Neuronal stem cell (in vitro differentiated cells): ENCODE measurements around the gene XPNPEP2. TPM values are rescaled to one million over a fixed set of nuclear protein-coding genes. Genes with fewer than 3 reads are reported as not detected.

Source experiments
- DNase-seq: peaks from one replicate; pipeline ENCODE4 v3.0.0-alpha.2; 2013; ENCODE audit warnings: low spot score
- H2AFZ ChIP-seq: one replicate; pipeline ENCODE4 v1.6.1; 2013; ENCODE audit warnings: mild to moderate bottlenecking, low read length, inconsistent platforms
- H2AK5ac ChIP-seq: 2 replicates; pipeline ENCODE4 v1.6.1; 2013; ENCODE audit warnings: low read depth, mild to moderate bottlenecking, inconsistent platforms, low read length, moderate library complexity, mixed read lengths
- H2BK120ac ChIP-seq: 2 replicates; pipeline ENCODE4 v1.6.1; 2013; ENCODE audit warnings: low read depth, mild to moderate bottlenecking, inconsistent platforms, low read length, moderate library complexity, mixed read lengths
- H2BK12ac ChIP-seq: one replicate; pipeline ENCODE4 v1.6.1; 2013; ENCODE audit warnings: low read length, inconsistent platforms
- H2BK15ac ChIP-seq: 2 replicates; pipeline ENCODE4 v1.6.1; 2013; ENCODE audit warnings: mild to moderate bottlenecking, low read length, inconsistent platforms, mixed read lengths
- H2BK5ac ChIP-seq: one replicate; pipeline ENCODE4 v1.6.1; 2013; ENCODE audit warnings: inconsistent platforms, mild to moderate bottlenecking, low read length, moderate library complexity
- H3K14ac ChIP-seq: one replicate; pipeline ENCODE4 v1.6.1; 2013; ENCODE audit warnings: low read length, inconsistent platforms
- H3K18ac ChIP-seq: 2 replicates; pipeline ENCODE4 v1.6.1; 2013; ENCODE audit warnings: low read length, inconsistent platforms
- H3K23ac ChIP-seq: 2 replicates; pipeline ENCODE4 v1.6.1; 2013; ENCODE audit warnings: low read depth, mild to moderate bottlenecking, mixed read lengths, low read length, inconsistent platforms; ENCODE audit not compliant: poor library complexity
- H3K27ac ChIP-seq: replicated peaks from 3 replicates; pipeline ENCODE4 v1.5.1; 2013; ENCODE audit warnings: low read length, inconsistent platforms
- H3K27me3 ChIP-seq, 3 experiments: 2 replicates each; pipeline ENCODE4 v1.6.1; 2013; ENCODE audit warnings: low read length in 3 of 3, mild to moderate bottlenecking in 2 of 3, inconsistent platforms in 1 of 3, low read depth in 1 of 3, mixed read lengths in 1 of 3, moderate library complexity in 1 of 3; ENCODE audit not compliant: control insufficient read depth in 3 of 3, insufficient read depth in 3 of 3
- H3K36me3 ChIP-seq, 2 donors: replicated peaks in 1 of 2; 2 replicates each; pipeline ENCODE4 v1.6.1; 2013; ENCODE audit warnings: low read length in 2 of 2; ENCODE audit not compliant: control insufficient read depth in 2 of 2, insufficient read depth in 2 of 2
- H3K4ac ChIP-seq: 2 replicates; pipeline ENCODE4 v1.6.1; 2013; ENCODE audit warnings: inconsistent platforms, mild to moderate bottlenecking, low read length, moderate library complexity
- H3K4me1 ChIP-seq, 2 donors: 1 replicate in 1 of 2; 2 replicates in 1 of 2; pipeline ENCODE4 v1.6.1; 2013; ENCODE audit warnings: low read length in 2 of 2, low read depth in 1 of 2; ENCODE audit not compliant: control insufficient read depth in 2 of 2, insufficient read depth in 1 of 2
- H3K4me2 ChIP-seq: one replicate; pipeline ENCODE4 v1.6.1; 2013; ENCODE audit warnings: mild to moderate bottlenecking, low read length, inconsistent platforms; ENCODE audit not compliant: insufficient read depth, poor library complexity, severe bottlenecking
- H3K4me3 ChIP-seq, 2 donors: 2 replicates each; pipeline ENCODE4 v1.5.1; 2013; ENCODE audit warnings: low read length in 2 of 2, mild to moderate bottlenecking in 2 of 2, inconsistent platforms in 1 of 2, moderate library complexity in 1 of 2
- H3K79me1 ChIP-seq: one replicate; pipeline ENCODE4 v1.6.1; 2013; ENCODE audit warnings: low read depth, mild to moderate bottlenecking, inconsistent platforms, low read length, moderate library complexity
- H3K9ac ChIP-seq: one replicate; pipeline ENCODE4 v1.6.1; 2013; ENCODE audit warnings: mild to moderate bottlenecking, low read depth, low read length, inconsistent platforms; ENCODE audit not compliant: poor library complexity
- H3K9me3 ChIP-seq, 2 donors: replicated peaks in 1 of 2; 2 replicates each; pipeline versions ENCODE3 to v1.6.1; 2013; ENCODE audit warnings: low read length in 2 of 2, mild to moderate bottlenecking in 2 of 2, inconsistent platforms in 1 of 2, low read depth in 1 of 2, mixed read lengths in 1 of 2, moderate library complexity in 1 of 2; ENCODE audit not compliant: control insufficient read depth in 2 of 2, insufficient read depth in 1 of 2
- H4K8ac ChIP-seq: one replicate; pipeline ENCODE4 v1.6.1; 2013; ENCODE audit warnings: low read depth, mild to moderate bottlenecking, inconsistent platforms, low read length, moderate library complexity
- H4K91ac ChIP-seq: one replicate; pipeline ENCODE4 v1.6.1; 2013; ENCODE audit warnings: low read length, low read depth, mild to moderate bottlenecking, inconsistent platforms; ENCODE audit not compliant: poor library complexity
- WGBS, 2 donors: extraction: QIAGEN DNeasy Blood & Tissue Kit; methylation state at CpG; one replicate each; pipeline ENCODE4 v1.1.7; 2013; ENCODE audit warnings: missing lambda C conversion rate in 2 of 2, mixed read lengths in 1 of 2; ENCODE audit not compliant: insufficient read length in 2 of 2, insufficient replicate concordance in 1 of 2; ENCODE audit errors: extremely low coverage in 2 of 2; 5-methylcytosine and 5-hydroxymethylcytosine counted together
- polyA plus RNA-seq, 2 experiments: library from polyadenylated mRNA; stranded (reverse); fragments of 200-250 nt; gene quantifications; one replicate each; pipeline ENCODE4 v1.2.3, GENCODE V29; 2013

XPNPEP2 gene, protein sequence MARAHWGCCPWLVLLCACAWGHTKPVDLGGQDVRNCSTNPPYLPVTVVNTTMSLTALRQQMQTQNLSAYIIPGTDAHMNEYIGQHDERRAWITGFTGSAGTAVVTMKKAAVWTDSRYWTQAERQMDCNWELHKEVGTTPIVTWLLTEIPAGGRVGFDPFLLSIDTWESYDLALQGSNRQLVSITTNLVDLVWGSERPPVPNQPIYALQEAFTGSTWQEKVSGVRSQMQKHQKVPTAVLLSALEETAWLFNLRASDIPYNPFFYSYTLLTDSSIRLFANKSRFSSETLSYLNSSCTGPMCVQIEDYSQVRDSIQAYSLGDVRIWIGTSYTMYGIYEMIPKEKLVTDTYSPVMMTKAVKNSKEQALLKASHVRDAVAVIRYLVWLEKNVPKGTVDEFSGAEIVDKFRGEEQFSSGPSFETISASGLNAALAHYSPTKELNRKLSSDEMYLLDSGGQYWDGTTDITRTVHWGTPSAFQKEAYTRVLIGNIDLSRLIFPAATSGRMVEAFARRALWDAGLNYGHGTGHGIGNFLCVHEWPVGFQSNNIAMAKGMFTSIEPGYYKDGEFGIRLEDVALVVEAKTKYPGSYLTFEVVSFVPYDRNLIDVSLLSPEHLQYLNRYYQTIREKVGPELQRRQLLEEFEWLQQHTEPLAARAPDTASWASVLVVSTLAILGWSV
- polyA plus RNA-seq (2013, experiment 1 of 2), result 0.29 TPM
- 0.30 TPM for polyA plus RNA-seq (2013, experiment 2 of 2)

GRCh38 chrX:129738466-129739308 lies at the start of gene XPNPEP2:
Gene XPNPEP2 (plus strand): TSS chrX:129738979. CDS start chrX:129739214, 235 bp downstream.
- H2BK15ac ChIP-seq, result no peak within 1 kb of the TSS
- peak within 1 kb of the TSS; percentile 48 for H3K18ac ChIP-seq
- no peak within 1 kb of the TSS for H2BK5ac ChIP-seq
- H3K23ac ChIP-seq, result no peak within 1 kb of the TSS
- peaks cover 0 to 19% (median 0%) of the 10 kb centered on the region in 3 experiments for H3K27me3 ChIP-seq
- no peak within 1 kb of the TSS for H3K27ac ChIP-seq
- no peaks in the 10 kb centered on the region for H3K9me3 ChIP-seq
- H2BK120ac ChIP-seq, result no peak within 1 kb of the TSS
- H3K4me3 ChIP-seq, result no peak within 1 kb of the TSS
- no peaks in the 10 kb centered on the region for H3K79me1 ChIP-seq
- no peak within 1 kb of the TSS for H2AK5ac ChIP-seq
- no peak for DNase-seq
- H4K91ac ChIP-seq, result no peak within 1 kb of the TSS
- no CpG with 5 or more reads among the region's 13 CpGs for WGBS, 2 donors
- H3K36me3 ChIP-seq, result no peaks in the 10 kb centered on the region
- no peak within 1 kb of the TSS for H3K4ac ChIP-seq
- H3K4me2 ChIP-seq, result no peak within 1 kb of the TSS
- H2BK12ac ChIP-seq, result no peak within 1 kb of the TSS
- peaks cover 0 to 5% of the 10 kb centered on the region in 2 donors for H3K4me1 ChIP-seq
- H4K8ac ChIP-seq, result no peak within 1 kb of the TSS
- no peak within 1 kb of the TSS for H3K14ac ChIP-seq
- H3K9ac ChIP-seq, result no peak within 1 kb of the TSS
- H2AFZ ChIP-seq, result peak within 1 kb of the TSS; percentile 75

- H2AK5ac ChIP-seq, result no peak overlapping the region
- no peak overlapping the region for H3K4me2 ChIP-seq
- no peaks in the 10 kb centered on the region for H3K36me3 ChIP-seq
- H2BK12ac ChIP-seq, result no peak overlapping the region
- H3K4ac ChIP-seq, result no peak overlapping the region
- H2BK15ac ChIP-seq, result no peak overlapping the region
- no peaks in the 10 kb centered on the region for H3K9me3 ChIP-seq
- no CpG with 5 or more reads among the region's 5 CpGs for WGBS, 2 donors
- H3K23ac ChIP-seq, result no peak overlapping the region
- DNase-seq, result no peak
- no peak overlapping the region for H4K91ac ChIP-seq
- no peak overlapping the region for H4K8ac ChIP-seq
- no peak overlapping the region for H2BK120ac ChIP-seq
- no peak overlapping the region for H3K14ac ChIP-seq
- H3K4me3 ChIP-seq, result no peak overlapping the region
- no peak overlapping the region for H3K9ac ChIP-seq
- H3K79me1 ChIP-seq, result no peaks in the 10 kb centered on the region
- H2BK5ac ChIP-seq, result no peak overlapping the region
- H3K4me1 ChIP-seq, result peaks cover 0 to 4% of the 10 kb centered on the region in 2 donors
- H2AFZ ChIP-seq, result no peak overlapping the region
- no peak overlapping the region for H3K18ac ChIP-seq
- no peak overlapping the region for H3K27ac ChIP-seq
- no peaks in the 10 kb centered on the region for H3K27me3 ChIP-seq
Observed at GRCh38 chrX:129689796-129690195, 49.0 kb upstream of the XPNPEP2 start.

DNA sequence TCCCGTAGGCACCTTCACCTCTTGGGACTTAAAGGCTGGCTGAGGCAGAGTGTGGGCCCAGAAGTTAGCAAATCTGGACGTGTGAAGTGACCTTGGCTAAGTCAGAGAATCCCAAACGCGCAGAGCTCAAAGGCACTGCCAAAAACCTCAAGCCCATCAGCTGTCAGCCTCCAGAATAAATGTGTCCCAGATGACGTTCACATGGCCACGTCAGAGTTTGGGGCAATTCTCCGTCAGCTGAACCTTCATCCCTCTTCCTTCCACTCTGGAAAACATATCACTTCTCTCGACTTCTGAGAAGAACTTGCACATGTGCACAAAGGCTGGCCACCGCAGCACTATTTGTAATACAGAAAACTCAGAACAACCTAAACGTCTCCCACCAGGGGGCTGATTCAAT lies 48.3 kb upstream of the XPNPEP2 start:
- Histone ChIP-seq H3K79me1 (no peaks in the 10 kb centered on the region), H2BK120ac (no peak overlapping the region), H4K91ac (no peak overlapping the region), H3K23ac (no peak overlapping the region), H3K27me3 (no peaks in the 10 kb centered on the region), H2AFZ (no peak overlapping the region), H3K18ac (no peak overlapping the region), H2BK15ac (no peak overlapping the region), H3K4ac (no peak overlapping the region), H3K9me3 (no peaks in the 10 kb centered on the region), H3K27ac (no peak overlapping the region), H3K4me2 (no peak overlapping the region), H3K36me3 (no peaks in the 10 kb centered on the region), H2BK12ac (no peak overlapping the region), H3K4me3 (no peak overlapping the region), H4K8ac (no peak overlapping the region), H3K14ac (no peak overlapping the region), H3K9ac (no peak overlapping the region), H2AK5ac (no peak overlapping the region), H2BK5ac (no peak overlapping the region), H3K4me1 (peaks cover 0 to 4% of the 10 kb centered on the region in 2 donors)
- WGBS, 2 donors, result no CpG with 5 or more reads among the region's 10 CpGs
- DNase-seq, result no peak
